ENCODE results near the gene SPC24.
A peak's percentile ranks its signal among the peaks of the same experiment; 100 is the strongest.

DNA sequence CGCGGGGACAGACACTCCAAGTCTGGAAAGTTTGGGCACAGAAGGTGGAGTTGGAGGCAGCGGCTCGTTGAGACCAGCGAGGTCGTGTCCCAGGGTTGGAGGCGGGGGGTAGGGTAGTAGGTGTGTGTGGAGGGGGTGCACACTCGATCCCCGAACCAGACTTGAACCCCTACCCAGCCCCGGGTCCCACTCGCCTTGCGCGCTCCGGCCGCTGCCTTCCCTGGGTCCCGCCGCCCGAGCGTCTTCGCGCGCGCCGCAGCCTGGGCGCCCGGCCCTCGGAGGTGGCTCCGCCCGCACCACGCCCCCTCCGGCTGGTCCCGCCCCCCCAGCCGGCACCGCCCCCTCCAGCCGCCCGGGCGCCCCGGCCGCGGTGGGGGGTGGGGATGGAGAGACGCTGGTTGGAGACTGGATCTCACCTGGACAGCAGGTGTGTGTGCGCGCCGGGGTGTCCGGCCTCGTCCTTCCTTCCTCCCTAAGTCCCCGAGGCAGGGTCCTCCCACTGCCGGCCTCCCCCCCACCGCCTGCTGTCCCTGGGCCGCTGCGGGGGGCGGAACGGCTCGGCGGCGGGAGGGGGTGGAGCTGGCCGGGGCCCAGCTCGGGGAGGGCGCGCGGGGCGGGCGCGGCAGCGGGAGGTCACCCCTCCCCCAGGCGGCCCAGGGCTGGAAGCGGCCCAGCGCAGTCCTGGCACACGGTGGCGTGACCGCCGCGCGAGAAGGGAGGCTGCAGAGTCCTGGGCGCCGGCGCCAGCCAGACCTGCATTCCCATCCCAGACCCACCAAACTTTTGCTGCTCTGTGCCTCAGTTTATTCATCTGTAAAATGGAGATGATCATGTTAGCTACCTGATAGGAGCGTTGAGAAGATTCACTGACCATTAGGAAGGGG lies 42.0 kb upstream of the SPC24 start, which contains the start of gene KANK2:
- TF ChIP-seq, protein P1, sequence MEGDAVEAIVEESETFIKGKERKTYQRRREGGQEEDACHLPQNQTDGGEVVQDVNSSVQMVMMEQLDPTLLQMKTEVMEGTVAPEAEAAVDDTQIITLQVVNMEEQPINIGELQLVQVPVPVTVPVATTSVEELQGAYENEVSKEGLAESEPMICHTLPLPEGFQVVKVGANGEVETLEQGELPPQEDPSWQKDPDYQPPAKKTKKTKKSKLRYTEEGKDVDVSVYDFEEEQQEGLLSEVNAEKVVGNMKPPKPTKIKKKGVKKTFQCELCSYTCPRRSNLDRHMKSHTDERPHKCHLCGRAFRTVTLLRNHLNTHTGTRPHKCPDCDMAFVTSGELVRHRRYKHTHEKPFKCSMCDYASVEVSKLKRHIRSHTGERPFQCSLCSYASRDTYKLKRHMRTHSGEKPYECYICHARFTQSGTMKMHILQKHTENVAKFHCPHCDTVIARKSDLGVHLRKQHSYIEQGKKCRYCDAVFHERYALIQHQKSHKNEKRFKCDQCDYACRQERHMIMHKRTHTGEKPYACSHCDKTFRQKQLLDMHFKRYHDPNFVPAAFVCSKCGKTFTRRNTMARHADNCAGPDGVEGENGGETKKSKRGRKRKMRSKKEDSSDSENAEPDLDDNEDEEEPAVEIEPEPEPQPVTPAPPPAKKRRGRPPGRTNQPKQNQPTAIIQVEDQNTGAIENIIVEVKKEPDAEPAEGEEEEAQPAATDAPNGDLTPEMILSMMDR (IDR thresholded peaks at IDR 0.05 in 2 of 3, conservative IDR thresholded peaks at IDR 0.05 in 1 of 3; ENCODE audit: insufficient read depth in 2 of 3, low read depth in 1 of 3, low read length in 3 of 3) = peak; percentile 13 to 38 (median 24); a peak in 3 of 6 replicates
- TF ChIP-seq, protein P2, sequence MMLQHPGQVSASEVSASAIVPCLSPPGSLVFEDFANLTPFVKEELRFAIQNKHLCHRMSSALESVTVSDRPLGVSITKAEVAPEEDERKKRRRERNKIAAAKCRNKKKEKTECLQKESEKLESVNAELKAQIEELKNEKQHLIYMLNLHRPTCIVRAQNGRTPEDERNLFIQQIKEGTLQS (IDR thresholded peaks at IDR 0.05) = no peak
- TF ChIP-seq, protein P2 (CRISPR knock-in tag; conservative IDR thresholded peaks at IDR 0.05) = no peak
- TF ChIP-seq XRCC3 (IDR thresholded peaks at IDR 0.05) (no peak), NFYB (IDR thresholded peaks at IDR 0.05; ENCODE audit: extremely low read depth, insufficient read length) (no peak), PHB (CRISPR knock-in tag; IDR thresholded peaks at IDR 0.05) (no peak), SMAD2 (IDR thresholded peaks at IDR 0.05; ENCODE audit: low read depth, low read length) (no peak), PTRF (tag; IDR thresholded peaks at IDR 0.05) (no peak), TCFL5 (CRISPR knock-in tag; conservative IDR thresholded peaks at IDR 0.05) (no peak)
- TF ChIP-seq, protein P3, sequence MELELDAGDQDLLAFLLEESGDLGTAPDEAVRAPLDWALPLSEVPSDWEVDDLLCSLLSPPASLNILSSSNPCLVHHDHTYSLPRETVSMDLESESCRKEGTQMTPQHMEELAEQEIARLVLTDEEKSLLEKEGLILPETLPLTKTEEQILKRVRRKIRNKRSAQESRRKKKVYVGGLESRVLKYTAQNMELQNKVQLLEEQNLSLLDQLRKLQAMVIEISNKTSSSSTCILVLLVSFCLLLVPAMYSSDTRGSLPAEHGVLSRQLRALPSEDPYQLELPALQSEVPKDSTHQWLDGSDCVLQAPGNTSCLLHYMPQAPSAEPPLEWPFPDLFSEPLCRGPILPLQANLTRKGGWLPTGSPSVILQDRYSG (tag; conservative IDR thresholded peaks at IDR 0.05; ENCODE audit: low read depth) = no peak
- TF ChIP-seq, protein P4, sequence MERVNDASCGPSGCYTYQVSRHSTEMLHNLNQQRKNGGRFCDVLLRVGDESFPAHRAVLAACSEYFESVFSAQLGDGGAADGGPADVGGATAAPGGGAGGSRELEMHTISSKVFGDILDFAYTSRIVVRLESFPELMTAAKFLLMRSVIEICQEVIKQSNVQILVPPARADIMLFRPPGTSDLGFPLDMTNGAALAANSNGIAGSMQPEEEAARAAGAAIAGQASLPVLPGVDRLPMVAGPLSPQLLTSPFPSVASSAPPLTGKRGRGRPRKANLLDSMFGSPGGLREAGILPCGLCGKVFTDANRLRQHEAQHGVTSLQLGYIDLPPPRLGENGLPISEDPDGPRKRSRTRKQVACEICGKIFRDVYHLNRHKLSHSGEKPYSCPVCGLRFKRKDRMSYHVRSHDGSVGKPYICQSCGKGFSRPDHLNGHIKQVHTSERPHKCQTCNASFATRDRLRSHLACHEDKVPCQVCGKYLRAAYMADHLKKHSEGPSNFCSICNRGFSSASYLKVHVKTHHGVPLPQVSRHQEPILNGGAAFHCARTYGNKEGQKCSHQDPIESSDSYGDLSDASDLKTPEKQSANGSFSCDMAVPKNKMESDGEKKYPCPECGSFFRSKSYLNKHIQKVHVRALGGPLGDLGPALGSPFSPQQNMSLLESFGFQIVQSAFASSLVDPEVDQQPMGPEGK (CRISPR knock-in tag; IDR thresholded peaks at IDR 0.05; ENCODE audit: borderline replicate concordance) = no peak
